Astrocyte of the cerebellum (primary cell): ENCODE measurements around the gene B4GALT1.

Experiments
- DNase-seq: peaks from one replicate; pipeline ENCODE4 v3.0.0-alpha.2; 2011; ENCODE audit warnings: low read depth
- H3K4me3 ChIP-seq: 2 replicates; pipeline ENCODE4 v1.5.1; 2011; ENCODE audit warnings: mild to moderate bottlenecking, low read depth, low read length, moderate library complexity
- in situ Hi-C: cut with HindIII; loops from 2 replicates; pipeline ENCODE4 v1.10.0; 2017; ENCODE audit warnings: low sequenced_read_pairs
- TF ChIP-seq, protein P1 (sequence below): IDR thresholded peaks from 2 replicates; pipeline ENCODE4 v1.5.1; 2012; ENCODE audit warnings: low read length, low read depth, moderate library complexity, mild to moderate bottlenecking; ENCODE audit errors: missing control alignments

B4GALT1 gene

DNA sequence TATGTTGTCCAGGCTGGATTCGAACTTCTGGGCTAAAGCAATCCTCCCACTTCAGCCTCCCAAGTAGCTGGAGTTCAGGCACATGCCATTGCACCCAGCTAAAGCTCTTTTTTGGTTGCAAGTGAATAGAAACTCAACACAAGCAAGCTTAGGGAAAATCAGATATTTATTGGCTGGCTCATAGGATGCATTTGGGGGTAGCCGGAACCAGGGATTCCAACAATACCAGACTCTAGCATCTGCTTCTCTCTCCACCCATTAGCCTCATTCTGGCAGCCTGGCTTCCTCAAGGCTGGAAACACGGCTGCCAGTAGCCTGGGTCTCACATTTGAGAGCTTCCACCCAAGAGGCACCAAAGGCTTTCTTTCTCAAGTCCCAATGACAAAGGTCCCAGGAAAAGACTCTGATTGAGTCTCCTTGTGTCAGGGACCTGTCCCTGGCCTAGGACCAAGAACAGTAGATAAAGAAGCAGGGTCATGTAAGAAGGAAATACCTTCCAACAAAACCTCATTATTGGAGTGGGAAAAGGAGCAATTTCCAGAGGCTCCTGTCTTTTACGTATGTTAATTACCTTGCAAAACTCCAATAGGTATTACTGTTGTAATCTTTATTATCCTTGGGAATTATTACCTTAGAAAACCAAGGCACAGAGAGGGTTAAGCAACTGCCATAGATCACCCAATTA lies 23.0 kb upstream of the B4GALT1 start:
- H3K4me3 ChIP-seq = no peak overlapping the region
- DNase-seq = no peak
- TF ChIP-seq, protein P1, sequence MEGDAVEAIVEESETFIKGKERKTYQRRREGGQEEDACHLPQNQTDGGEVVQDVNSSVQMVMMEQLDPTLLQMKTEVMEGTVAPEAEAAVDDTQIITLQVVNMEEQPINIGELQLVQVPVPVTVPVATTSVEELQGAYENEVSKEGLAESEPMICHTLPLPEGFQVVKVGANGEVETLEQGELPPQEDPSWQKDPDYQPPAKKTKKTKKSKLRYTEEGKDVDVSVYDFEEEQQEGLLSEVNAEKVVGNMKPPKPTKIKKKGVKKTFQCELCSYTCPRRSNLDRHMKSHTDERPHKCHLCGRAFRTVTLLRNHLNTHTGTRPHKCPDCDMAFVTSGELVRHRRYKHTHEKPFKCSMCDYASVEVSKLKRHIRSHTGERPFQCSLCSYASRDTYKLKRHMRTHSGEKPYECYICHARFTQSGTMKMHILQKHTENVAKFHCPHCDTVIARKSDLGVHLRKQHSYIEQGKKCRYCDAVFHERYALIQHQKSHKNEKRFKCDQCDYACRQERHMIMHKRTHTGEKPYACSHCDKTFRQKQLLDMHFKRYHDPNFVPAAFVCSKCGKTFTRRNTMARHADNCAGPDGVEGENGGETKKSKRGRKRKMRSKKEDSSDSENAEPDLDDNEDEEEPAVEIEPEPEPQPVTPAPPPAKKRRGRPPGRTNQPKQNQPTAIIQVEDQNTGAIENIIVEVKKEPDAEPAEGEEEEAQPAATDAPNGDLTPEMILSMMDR = no peak
- in situ Hi-C loops = loop anchor here (5.0 kb wide), 1 partner anchor 63 kb away; no protein-coding TSS in a partner anchor

DNA sequence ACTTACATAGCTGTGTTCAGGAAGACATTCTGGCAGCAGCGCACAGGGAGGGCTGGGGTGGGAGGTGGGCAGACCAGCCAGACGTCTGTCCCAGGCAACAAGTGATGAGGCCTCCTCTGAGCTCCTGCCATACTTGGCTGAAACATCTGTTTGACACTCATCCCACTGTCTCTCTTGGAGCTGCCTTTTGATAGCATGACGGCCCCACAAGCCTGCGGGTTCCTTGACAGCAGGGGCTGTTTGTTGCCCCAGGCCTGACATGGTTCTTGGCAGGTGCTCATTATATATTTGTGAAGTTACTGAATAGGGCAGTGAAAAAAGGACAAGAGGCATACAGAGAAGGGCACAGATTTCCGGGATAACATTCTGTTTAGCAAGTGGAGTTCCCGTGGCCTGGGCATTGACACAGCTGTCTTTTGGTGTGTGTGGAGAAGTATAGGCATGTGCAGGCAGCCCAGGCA lies 22.2 kb upstream of the B4GALT1 start:
- H3K4me3 ChIP-seq = no peak overlapping the region
- DNase-seq = no peak
- in situ Hi-C loops = no loop called here
- TF ChIP-seq, protein P1 = no peak

DNA sequence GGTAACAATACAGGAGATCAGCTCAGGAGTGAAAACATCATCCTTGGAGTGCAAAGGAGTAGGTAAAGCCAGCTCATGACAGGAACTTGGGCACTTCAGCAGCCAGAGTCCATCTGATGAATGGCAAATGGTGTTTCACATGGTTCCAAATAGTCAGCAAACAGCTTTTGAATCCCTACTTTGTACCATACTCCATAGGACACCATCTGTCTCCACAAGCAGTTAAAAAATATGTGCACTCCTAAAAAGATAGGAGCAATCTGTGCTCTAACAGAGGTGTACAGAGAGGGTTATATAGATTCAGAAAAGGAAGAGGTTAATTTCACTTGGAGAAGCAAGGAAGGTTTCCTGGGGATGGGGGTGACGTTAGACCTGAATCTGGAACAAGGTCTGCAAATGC lies 21.6 kb upstream of the B4GALT1 start:
- in situ Hi-C loops = no loop called here
- TF ChIP-seq, protein P1 = no peak
- no peak for DNase-seq
- H3K4me3 ChIP-seq = no peak overlapping the region

DNA sequence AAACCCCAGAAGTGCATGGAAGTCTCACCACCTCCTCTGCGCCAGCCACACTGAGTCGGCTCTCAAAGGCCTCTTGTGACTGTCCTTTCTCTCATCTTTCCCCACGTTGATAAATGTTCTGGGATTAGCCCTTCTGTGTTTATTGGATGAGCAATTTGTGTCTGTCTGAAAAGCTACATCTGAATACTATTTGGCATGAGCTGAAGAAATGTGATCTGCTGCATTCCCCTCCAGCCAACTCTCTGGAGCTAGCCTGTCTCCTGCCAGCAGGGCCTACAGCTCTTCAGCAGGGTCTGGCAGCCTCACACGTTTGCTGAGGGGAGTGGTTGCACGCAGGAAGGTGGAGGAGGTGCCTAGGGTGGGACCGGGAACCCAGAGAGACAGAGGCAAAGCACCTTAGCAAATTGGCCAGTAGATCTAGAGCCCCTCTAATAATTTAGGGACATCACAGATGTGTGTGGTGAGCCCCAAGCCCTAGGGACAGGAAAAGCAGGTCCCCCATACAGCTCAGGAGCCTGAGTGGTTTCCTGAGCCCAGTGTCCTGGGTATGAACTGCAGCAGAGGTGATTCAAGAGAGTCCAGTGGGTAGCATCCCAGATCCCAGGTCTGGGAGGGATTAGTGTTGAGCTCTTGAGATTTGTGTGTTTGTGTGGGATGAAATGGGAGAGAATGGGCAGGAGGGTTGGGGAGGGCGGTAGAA lies 20.5 kb upstream of the B4GALT1 start:
- TF ChIP-seq, protein P1 = no peak
- in situ Hi-C loops = no loop called here
- no peak overlapping the region for H3K4me3 ChIP-seq
- DNase-seq = peak; percentile 46

DNA sequence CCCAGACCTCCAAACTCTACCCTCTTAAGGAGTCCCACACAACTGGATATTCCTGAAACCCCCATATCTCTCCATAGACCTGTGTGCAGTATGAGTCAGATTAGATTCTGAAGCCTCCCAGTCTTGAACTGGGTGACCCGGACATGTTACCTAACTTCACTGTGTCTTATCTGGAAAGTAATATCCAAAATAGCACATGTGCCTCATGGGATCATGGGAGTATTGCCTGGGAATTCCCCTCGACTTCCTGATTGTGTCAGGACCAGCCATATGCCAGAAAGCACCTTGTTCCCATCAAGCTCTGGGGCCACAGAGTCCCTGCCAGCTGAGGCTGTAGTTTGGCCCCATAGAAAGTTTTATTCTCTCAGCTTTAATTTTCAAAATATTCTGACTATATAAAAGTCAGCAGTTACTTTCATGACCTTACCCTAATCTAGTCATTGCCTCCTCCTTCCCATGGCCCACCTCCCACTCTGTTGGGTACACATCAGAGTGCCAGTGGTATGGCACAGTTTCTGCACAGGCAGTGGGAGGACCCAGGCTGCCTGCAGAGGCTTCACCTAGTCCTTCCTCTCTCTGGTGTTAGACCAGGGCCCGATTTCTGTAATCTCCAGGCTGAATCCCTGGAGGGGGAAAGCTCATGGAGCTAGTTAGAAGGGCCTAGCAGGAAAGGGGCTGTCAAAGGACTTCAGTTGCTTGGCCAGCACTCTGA lies 19.5 kb upstream of the B4GALT1 start:
- no peak for DNase-seq
- in situ Hi-C loops = no loop called here
- TF ChIP-seq, protein P1 = no peak
- H3K4me3 ChIP-seq = no peak overlapping the region

DNA sequence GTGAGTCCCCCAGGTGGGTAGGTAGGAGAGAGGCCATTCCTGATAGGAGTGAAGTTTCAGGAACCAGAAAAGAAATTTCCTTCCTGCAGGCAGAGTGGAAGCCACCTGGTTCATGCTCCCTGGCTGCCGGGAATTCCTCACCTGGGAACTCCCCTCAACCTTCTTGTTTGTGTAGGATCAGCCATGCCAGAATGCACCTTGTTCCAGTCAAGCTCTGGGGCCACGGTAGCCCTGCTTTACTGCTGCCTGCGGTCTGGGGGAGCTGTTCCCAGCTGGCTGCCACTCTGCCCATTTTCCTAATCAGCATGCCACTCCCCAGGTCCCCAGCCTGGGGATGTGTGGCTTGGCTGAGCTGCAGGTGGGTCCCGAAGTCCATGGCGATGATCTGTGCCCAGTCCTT lies 18.7 kb upstream of the B4GALT1 start:
- no peak overlapping the region for H3K4me3 ChIP-seq
- TF ChIP-seq, protein P1 = no peak
- DNase-seq = no peak
- in situ Hi-C loops = no loop called here
